Heart right ventricle (tissue), 16 donors: ENCODE results near the gene SAG. TPM values are rescaled to one million over a fixed set of nuclear protein-coding genes. Genes with fewer than 3 reads are reported as not detected.
A peak's percentile ranks its signal among the peaks of the same experiment; 100 is the strongest.

ENCODE experiments used
- ATAC-seq, 8 donors: fragments of 200-7000 bp; cut with Tn5 transposase; one replicate each; pipeline ENCODE4 v1.9.1; 2020; ENCODE audit warnings: mild to moderate bottlenecking in 8 of 8, moderate library complexity in 8 of 8, moderate number of reproducible peaks in 1 of 8
- DNase-seq, 2 donors: peaks; one replicate each; pipeline ENCODE4 v3.0.0-alpha.2; 2020
- H3K27ac ChIP-seq, 10 donors: fragments of 200-600 bp; sonication (generic) in 2 of 10; one replicate each; pipeline versions ENCODE4 v1.5.0 to v1.8.0; 2020 to 2022; ENCODE audit warnings: mild to moderate bottlenecking in 3 of 10
- H3K27me3 ChIP-seq, 7 donors: fragments of 200-600 bp; one replicate each; pipeline ENCODE4 v1.8.0; 2021 to 2022; ENCODE audit warnings: mild to moderate bottlenecking in 2 of 7
- H3K36me3 ChIP-seq, 9 donors: fragments of 200-600 bp; sonication (generic) in 1 of 9; one replicate each; pipeline versions ENCODE4 v1.5.0 to v1.8.0; 2020 to 2022; ENCODE audit warnings: mild to moderate bottlenecking in 2 of 9
- H3K4me1 ChIP-seq, 9 donors: fragments of 200-600 bp; sonication (generic) in 1 of 9; one replicate each; pipeline versions ENCODE4 v1.5.0 to v1.8.0; 2020 to 2022; ENCODE audit warnings: mild to moderate bottlenecking in 4 of 9
- H3K4me3 ChIP-seq, 10 donors: fragments of 200-600 bp; sonication (generic) in 2 of 10; one replicate each; pipeline versions ENCODE4 v1.5.0 to v1.8.0; 2020 to 2022; ENCODE audit warnings: mild to moderate bottlenecking in 7 of 10, moderate library complexity in 2 of 10
- H3K9me3 ChIP-seq, 11 donors: fragments of 200-600 bp in 10 of 11; sonication (generic) in 2 of 11; one replicate each; pipeline versions ENCODE4 v1.5.0 to v1.8.0; 2013 to 2022; ENCODE audit warnings: mild to moderate bottlenecking in 2 of 11, control low read depth in 1 of 11, moderate library complexity in 1 of 11
- CTCF ChIP-seq, 9 donors: fragments of 200-600 bp; sonication (generic) in 2 of 9; IDR thresholded peaks; one replicate each; pipeline versions ENCODE4 v1.5.0 to v1.8.0; 2021 to 2022; ENCODE audit warnings: antibody characterized with exemption in 9 of 9, mild to moderate bottlenecking in 5 of 9, moderate library complexity in 1 of 9
- WGBS, 2 donors: extraction: QIAGEN DNeasy Blood & Tissue Kit; methylation state at CpG; one replicate each; pipeline ENCODE4 v1.1.7; 2013; ENCODE audit warnings: inconsistent platforms in 1 of 2; 5-methylcytosine and 5-hydroxymethylcytosine counted together
- intact Hi-C, 10 donors: fragments of 100-400 bp; cut with DNase I; formaldehyde crosslinking; loops; one replicate each; pipeline versions ENCODE4 v1.11.1 to v1.14.2; 2022
- polyA plus RNA-seq, 2 donors: library from polyadenylated mRNA; stranded (reverse); fragments of 200-250 nt; gene quantifications; one replicate each; pipeline ENCODE4 v1.2.3, GENCODE V29; 2013
- total RNA-seq, 10 donors: library from RNA; stranded (reverse); fragmentation: NEBNext Ultra II Directional in 3 of 10; extraction: Animal tissue kit (Norgen Biotek cat#: 25700) in 3 of 10; gene quantifications; one replicate each; pipeline versions ENCODE4 v1.2.1 to v1.2.4, GENCODE V29; 2021 to 2023
- donor health status: Arrhythmogenic right ventricular cardiomyopathy.
- donor health status: ischemic (EF 13 %, LVEDD 7.1; RV severe dilation, severe dysfunction).
- donor health status: healthy with polysubstance abuse.
- donor health status: DM: no; HTN: yes; CAD: no.
- donor health status: DM: no; HTN: no; CAD: no.
- donor health status: ischemic (EF 25% LVEDD 6.9; RV normal size, moderate dysfunction).
- donor health status: ischemic (EF 25% LVEDD 5.7; RV mildly dilated, moderate dysfunction).
- donor health status: healthy.
- donor health status: DM: yes; HTN: yes; CAD: no.
- donor health status: Ischemic cardiomyopathy.
- donor health status: ischemic (EF 35%, LVEDD 5.7; RV mildly dilated, moderate dysfunction).
- donor health status: nonischemic (EF 11% LVEDD 7.7; RV severe dilation, severe dysfunction).
- donor health status: DM: yes; HTN: yes; CAD: no.
- donor health status: PGD.
- donor health status: ischemic (EF 29% LVEDD 5.4; RV normal size, mild dysfunction).
- donor health status: nonischemic (EF 23%, LVEDD 6.1; RV moderate dilation, normal function).

The SAG gene
- total and polyA plus RNA-seq, 12 donors = not detected

DNA sequence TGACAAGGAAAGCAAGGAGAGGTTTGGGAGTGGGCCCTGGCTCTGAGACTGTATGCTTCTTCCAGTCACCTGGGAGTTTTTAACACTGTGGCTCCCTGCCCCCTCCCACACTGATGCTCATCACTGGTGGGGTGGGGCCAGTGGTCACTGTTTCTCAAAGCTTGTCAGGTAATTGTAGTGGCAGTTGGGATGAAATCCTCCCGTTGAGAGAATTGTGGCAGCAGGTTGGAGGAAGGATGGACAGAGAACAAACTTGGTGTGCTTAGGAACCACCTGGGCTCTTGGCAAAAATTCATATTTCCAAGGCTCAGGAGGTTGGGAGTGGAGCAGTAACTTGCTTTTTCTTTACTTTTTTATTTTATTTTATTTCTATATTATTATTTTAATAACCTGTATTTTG lies 71.8 kb downstream of the SAG start:
- Histone ChIP-seq H3K27me3 (no peaks in the 10 kb centered on the region), H3K4me3 (no peak overlapping the region), H3K27ac (no peak overlapping the region), H3K4me1 (peaks cover 0 to 20% (median 3%) of the 10 kb centered on the region in 9 donors), H3K36me3 (peaks cover 0 to 13% (median 0%) of the 10 kb centered on the region in 9 donors), H3K9me3 (no peaks in the 10 kb centered on the region)
- DNase-seq (no peak), ATAC-seq (no peak)
- no peak for TF ChIP-seq CTCF (IDR thresholded peaks at IDR 0.05)
- intact Hi-C loops = no loop called here
- 55 to 60% methylated on average over 1 of the region's 1 CpG for WGBS, 2 donors

- Histone ChIP-seq H3K4me1 (peaks cover 5 to 29% (median 11%) of the 10 kb centered on the region in 9 donors), H3K9me3 (no peaks in the 10 kb centered on the region), H3K4me3 (no peak overlapping the region), H3K27me3 (no peaks in the 10 kb centered on the region), H3K36me3 (peaks cover 0 to 13% (median 0%) of the 10 kb centered on the region in 9 donors), H3K27ac (no peak overlapping the region)
- 78 to 88% methylated on average over 13 of the region's 13 CpGs for WGBS, 2 donors
- no peak for TF ChIP-seq CTCF (IDR thresholded peaks at IDR 0.05)
- DNase-seq (no peak), ATAC-seq (peak in 2 of 8 donors; percentile 15 to 22)
- intact Hi-C loops = no loop called here
Measured at GRCh38 chr2:233380132-233380895, 72.7 kb downstream of the SAG start.

DNA sequence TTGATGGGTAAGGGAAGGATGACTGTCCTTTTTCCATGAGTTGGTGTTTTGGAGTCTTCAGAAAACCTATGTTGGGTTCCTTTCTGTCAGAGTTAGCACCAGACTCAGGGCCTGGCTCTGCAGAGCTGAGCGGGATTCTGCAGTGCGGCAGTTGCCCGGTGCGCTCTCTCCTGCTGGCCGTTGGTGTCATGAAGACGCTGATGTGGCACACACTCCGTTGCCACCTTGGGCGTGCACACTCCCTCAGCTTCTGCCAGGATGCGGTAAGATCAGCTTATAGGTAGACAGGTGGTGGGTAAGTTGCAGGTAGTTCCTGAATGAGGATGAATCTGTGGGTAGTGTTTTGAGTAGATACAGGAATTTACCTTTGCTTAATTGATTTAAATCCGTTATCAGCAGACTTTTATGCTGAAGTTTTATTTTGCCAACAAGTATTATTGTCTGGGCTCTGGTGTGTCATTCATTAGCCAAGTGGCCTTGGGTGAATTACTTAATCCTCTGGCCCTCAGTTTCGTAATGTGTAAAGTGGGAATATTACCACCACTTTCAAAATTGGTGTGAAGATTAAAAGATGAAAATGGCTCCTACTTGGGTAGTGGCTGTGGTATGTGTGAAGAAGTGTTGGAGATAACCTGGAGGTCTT lies 73.5 kb downstream of the SAG start:
- H3K4me1 ChIP-seq = peaks cover 6 to 37% (median 20%) of the 10 kb centered on the region in 9 donors
- H3K27ac ChIP-seq = no peak overlapping the region
- DNase-seq = no peak
- peaks cover 0 to 11% (median 0%) of the 10 kb centered on the region in 9 donors for H3K36me3 ChIP-seq
- no peaks in the 10 kb centered on the region for H3K9me3 ChIP-seq
- 93 to 95% methylated on average over 11 of the region's 11 CpGs for WGBS, 2 donors
- no peak for ATAC-seq
- intact Hi-C loops = no loop called here
- no peaks in the 10 kb centered on the region for H3K27me3 ChIP-seq
- TF ChIP-seq CTCF (IDR thresholded peaks at IDR 0.05) = no peak
- no peak overlapping the region for H3K4me3 ChIP-seq

DNA sequence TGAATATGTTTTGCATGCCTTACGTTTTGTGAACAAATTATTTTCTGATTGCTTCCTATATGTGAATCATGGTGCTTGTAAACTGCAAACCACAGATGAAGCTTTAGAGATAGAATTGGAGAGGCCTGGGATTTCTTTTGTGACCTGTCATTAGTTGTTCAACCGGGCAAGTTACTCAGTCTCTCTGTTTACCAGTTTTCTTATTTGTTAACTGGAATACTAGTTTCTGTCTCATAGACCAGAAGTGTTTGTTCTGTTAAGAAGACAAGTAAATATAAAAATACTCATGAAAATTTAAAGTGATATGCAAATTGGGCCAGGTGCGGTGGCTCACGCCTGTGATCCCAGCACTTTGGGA lies 74.0 kb downstream of the SAG start:
- no peak for TF ChIP-seq CTCF (IDR thresholded peaks at IDR 0.05)
- WGBS, 2 donors = 96 to 97% methylated on average over 4 of the region's 4 CpGs
- Histone ChIP-seq H3K4me3 (no peak overlapping the region), H3K27me3 (no peaks in the 10 kb centered on the region), H3K36me3 (peaks cover 0 to 6% (median 0%) of the 10 kb centered on the region in 9 donors), H3K4me1 (peaks cover 10 to 42% (median 25%) of the 10 kb centered on the region in 9 donors), H3K9me3 (no peaks in the 10 kb centered on the region), H3K27ac (no peak overlapping the region)
- DNase-seq = no peak
- no peak for ATAC-seq
- intact Hi-C loops = no loop called here
